Right renal pelvis (tissue), 4 donors: Measurements from ENCODE around the gene LGALS7B. TPM values are rescaled to one million over a fixed set of nuclear protein-coding genes. Genes with fewer than 3 reads are reported as not detected.
"Not testable (repeated sequence)": the region's sequence is repeated elsewhere in the genome, so short reads cannot be mapped to it uniquely, and the experiment has no call there.

Source experiments
- DNase-seq, 4 donors: peaks; one replicate each; pipeline ENCODE4 v3.0.0-alpha.2; 2013; ENCODE audit warnings: low read depth in 4 of 4, low spot score in 3 of 4, missing footprints in 1 of 4
- polyA plus RNA-seq, 4 donors: library from polyadenylated mRNA; unstranded; fragments of 120-200 nt; gene quantifications; one replicate each; pipeline ENCODE4 v1.2.1, GENCODE V29; 2013; ENCODE audit not compliant: insufficient read length in 4 of 4

Gene LGALS7B
- polyA plus RNA-seq, 4 donors: 0.80 to 2.6 (median 2.1) TPM; not detected in 1

GRCh38 chr19:38816131-38816750 is 27.2 kb downstream of the LGALS7B start:
- no peak for DNase-seq

- no peak for DNase-seq
Observed at GRCh38 chr19:38817081-38817480, 28.1 kb downstream of the LGALS7B start.

GRCh38 chr19:38819231-38819920 is 30.4 kb downstream of the LGALS7B start:
- peak in 1 of 4 donors; percentile 24 for DNase-seq

GRCh38 chr19:38821230-38821825 is 32.3 kb downstream of the LGALS7B start:
- DNase-seq: not testable (repeated sequence)

GRCh38 chr19:38825936-38826335 is 36.9 kb downstream of the LGALS7B start:
- not testable (repeated sequence) for DNase-seq

GRCh38 chr19:38826856-38827551 is 38.0 kb downstream of the LGALS7B start:
- DNase-seq: no peak

GRCh38 chr19:38829203-38829602 is 40.2 kb downstream of the LGALS7B start:
- not testable (repeated sequence) for DNase-seq

GRCh38 chr19:38830039-38830733 is 41.2 kb downstream of the LGALS7B start:
- no peak for DNase-seq

GRCh38 chr19:38831142-38831605 is 42.2 kb downstream of the LGALS7B start:
- peak in 2 of 4 donors; percentile 38 to 47 for DNase-seq

- DNase-seq: no peak
Observed at GRCh38 chr19:38833092-38833425, 44.1 kb downstream of the LGALS7B start.

GRCh38 chr19:38834104-38834490 is 45.1 kb downstream of the LGALS7B start:
- no peak for DNase-seq

GRCh38 chr19:38834590-38834989 is 45.6 kb downstream of the LGALS7B start:
- DNase-seq: no peak

GRCh38 chr19:38836159-38836982 is 47.4 kb downstream of the LGALS7B start:
- no peak for DNase-seq

GRCh38 chr19:38836983-38837626 is 48.1 kb downstream of the LGALS7B start:
- DNase-seq: no peak

- DNase-seq: no peak
Observed at GRCh38 chr19:38837656-38838121, 48.7 kb downstream of the LGALS7B start.

- DNase-seq: no peak
Observed at GRCh38 chr19:38838208-38838985, 49.4 kb downstream of the LGALS7B start.

GRCh38 chr19:38838986-38839761 is 50.2 kb downstream of the LGALS7B start:
- DNase-seq: no peak
